ENCODE results near the gene TRPV6.

TRPV6 gene

DNA sequence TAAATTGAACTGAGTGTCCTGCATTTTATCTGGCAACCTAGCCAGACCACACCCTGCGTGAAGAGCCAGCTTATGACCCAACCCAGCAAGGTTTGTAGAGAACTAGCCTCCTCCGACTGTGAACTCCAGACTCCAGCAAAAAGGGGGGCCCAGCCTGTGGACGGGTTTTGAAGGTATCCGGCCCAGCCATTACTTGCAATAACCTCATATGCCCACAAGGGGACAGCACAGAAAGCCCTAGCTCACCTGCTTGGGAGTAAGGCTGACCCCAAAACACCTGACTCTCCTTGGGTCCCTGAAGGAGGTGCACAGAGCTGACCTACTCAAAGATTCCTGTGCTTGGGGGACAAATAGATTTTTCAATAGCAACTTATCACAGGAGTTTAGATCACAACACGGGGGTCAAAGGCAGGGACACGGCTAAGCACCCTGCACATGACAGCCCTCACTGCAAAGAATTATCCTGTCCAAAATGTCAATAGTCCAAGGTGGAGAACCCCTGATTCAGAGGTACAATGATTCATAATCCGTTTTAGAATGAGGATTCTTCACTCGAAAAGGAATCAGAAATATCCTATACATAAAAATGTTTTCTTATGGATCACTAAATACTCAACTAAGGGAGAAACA is 4.6 kb downstream of the TRPV6 start:
- Histone ChIP-seq H2BK12ac (ENCODE audit: low read length in 2 of 2) (no peak overlapping the region), H3K14ac (ENCODE audit: low read length in 2 of 2) (no peak overlapping the region), H2AK5ac (ENCODE audit: low read length, severe bottlenecking) (no peak overlapping the region), H3K4me1 (ENCODE audit: control insufficient read depth, insufficient read depth, low read depth, low read length) (peaks cover 1% of the 10 kb centered on the region), H3K18ac (ENCODE audit: low read depth in 1 of 2, low read length in 2 of 2) (no peak overlapping the region), H3K4ac (ENCODE audit: low read depth in 1 of 2, low read length in 2 of 2) (no peak overlapping the region), H3K9me3 (ENCODE audit: control insufficient read depth, low read length) (no peaks in the 10 kb centered on the region), H2BK120ac (ENCODE audit: low read depth, low read length) (no peak overlapping the region), H3K4me3 (ENCODE audit: insufficient read depth in 1 of 2, low read depth in 1 of 2, low read length in 2 of 2) (no peak overlapping the region), H4K91ac (ENCODE audit: low read length) (no peak overlapping the region), H2BK5ac (ENCODE audit: low read depth, low read length, poor library complexity, severe bottlenecking) (no peak overlapping the region), H3K4me2 (ENCODE audit: low read length, poor library complexity, severe bottlenecking) (no peak overlapping the region), H2BK15ac (ENCODE audit: low read depth, poor library complexity, severe bottlenecking) (no peak overlapping the region), H3K9ac (ENCODE audit: low read length) (no peak overlapping the region), H3K27ac (ENCODE audit: low read length, poor library complexity, severe bottlenecking) (no peak overlapping the region), H2AFZ (ENCODE audit: low read depth, low read length) (no peak overlapping the region), H3K23ac (ENCODE audit: low read length in 2 of 2) (no peak overlapping the region), H3K27me3 (ENCODE audit: control insufficient read depth in 1 of 2, insufficient read depth in 1 of 2, low read length in 2 of 2) (peaks cover 19 to 84% of the 10 kb centered on the region in 2 experiments), H3K36me3 (ENCODE audit: control insufficient read depth in 1 of 2, insufficient read depth in 2 of 2, low read depth in 1 of 2, low read length in 2 of 2) (no peaks in the 10 kb centered on the region), H3K79me1 (replicated peaks; ENCODE audit: low read length, poor library complexity, severe bottlenecking) (no peaks in the 10 kb centered on the region), H4K8ac (ENCODE audit: low read length) (no peak overlapping the region)
- no peak for DNase-seq
- 21% methylated on average over 6 of the region's 8 CpGs for WGBS

DNA sequence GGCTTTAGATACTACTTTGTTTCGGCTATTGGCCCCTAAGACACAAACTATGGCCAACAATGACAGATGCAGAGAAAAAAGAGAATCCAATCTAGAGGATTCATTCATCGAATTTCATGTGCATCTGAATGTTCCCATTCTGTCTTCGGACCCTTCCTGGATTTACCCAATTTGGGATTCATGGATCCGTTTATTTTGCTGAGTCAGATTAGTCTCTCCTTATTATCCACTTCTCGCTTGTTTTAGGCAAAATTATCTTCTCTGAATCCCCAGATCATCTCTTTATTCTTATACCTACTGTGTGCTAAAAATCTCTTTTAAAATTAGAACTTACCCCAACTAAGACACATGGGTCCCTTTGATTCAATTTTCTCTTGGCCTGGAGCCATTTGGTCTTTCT is 6.5 kb downstream of the TRPV6 start:
- H2BK120ac ChIP-seq (ENCODE audit: low read depth, low read length): no peak overlapping the region
- no peak overlapping the region for H2BK12ac ChIP-seq (ENCODE audit: low read length in 2 of 2)
- H3K9me3 ChIP-seq (ENCODE audit: control insufficient read depth, low read length): no peaks in the 10 kb centered on the region
- H3K18ac ChIP-seq (ENCODE audit: low read depth in 1 of 2, low read length in 2 of 2): no peak overlapping the region
- H3K4ac ChIP-seq (ENCODE audit: low read depth in 1 of 2, low read length in 2 of 2): no peak overlapping the region
- 74% methylated on average over 5 of the region's 5 CpGs for WGBS
- H3K4me1 ChIP-seq (ENCODE audit: control insufficient read depth, insufficient read depth, low read depth, low read length): no peaks in the 10 kb centered on the region
- H3K14ac ChIP-seq (ENCODE audit: low read length in 2 of 2): no peak overlapping the region
- no peaks in the 10 kb centered on the region for H3K79me1 ChIP-seq (replicated peaks; ENCODE audit: low read length, poor library complexity, severe bottlenecking)
- H3K36me3 ChIP-seq (ENCODE audit: control insufficient read depth in 1 of 2, insufficient read depth in 2 of 2, low read depth in 1 of 2, low read length in 2 of 2): no peaks in the 10 kb centered on the region
- peaks cover 19 to 76% of the 10 kb centered on the region in 2 experiments for H3K27me3 ChIP-seq (ENCODE audit: control insufficient read depth in 1 of 2, insufficient read depth in 1 of 2, low read length in 2 of 2)
- H3K4me2 ChIP-seq (ENCODE audit: low read length, poor library complexity, severe bottlenecking): no peak overlapping the region
- H3K9ac ChIP-seq (ENCODE audit: low read length): no peak overlapping the region
- H3K23ac ChIP-seq (ENCODE audit: low read length in 2 of 2): no peak overlapping the region
- no peak overlapping the region for H2AFZ ChIP-seq (ENCODE audit: low read depth, low read length)
- H2BK15ac ChIP-seq (ENCODE audit: low read depth, poor library complexity, severe bottlenecking): no peak overlapping the region
- no peak overlapping the region for H4K8ac ChIP-seq (ENCODE audit: low read length)
- no peak overlapping the region for H3K4me3 ChIP-seq (ENCODE audit: insufficient read depth in 1 of 2, low read depth in 1 of 2, low read length in 2 of 2)
- no peak overlapping the region for H4K91ac ChIP-seq (ENCODE audit: low read length)
- no peak overlapping the region for H2BK5ac ChIP-seq (ENCODE audit: low read depth, low read length, poor library complexity, severe bottlenecking)
- H3K27ac ChIP-seq (ENCODE audit: low read length, poor library complexity, severe bottlenecking): no peak overlapping the region
- no peak for DNase-seq
- no peak overlapping the region for H2AK5ac ChIP-seq (ENCODE audit: low read length, severe bottlenecking)

DNA sequence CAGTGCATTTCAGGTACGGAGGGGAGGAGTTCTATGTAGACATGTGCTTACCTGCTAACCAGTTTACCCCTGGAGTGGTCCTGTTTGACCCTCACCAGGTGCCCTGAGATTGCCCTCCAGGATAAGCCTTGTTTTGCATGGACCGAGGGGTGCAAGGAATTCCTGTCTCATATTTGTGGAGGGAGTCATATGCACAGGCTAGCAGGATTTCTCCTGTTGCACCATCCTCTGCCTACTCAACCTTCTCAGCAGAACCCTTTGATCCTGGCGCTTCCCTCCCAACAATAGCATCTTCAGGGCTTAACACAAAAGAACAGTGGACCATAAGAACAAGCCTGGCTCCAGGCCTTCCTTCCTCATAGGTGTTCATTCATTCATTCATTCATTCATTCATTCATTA is 7.2 kb downstream of the TRPV6 start:
- Histone ChIP-seq H3K4me3 (ENCODE audit: insufficient read depth in 1 of 2, low read depth in 1 of 2, low read length in 2 of 2) (no peak overlapping the region), H2BK120ac (ENCODE audit: low read depth, low read length) (no peak overlapping the region), H3K27ac (ENCODE audit: low read length, poor library complexity, severe bottlenecking) (no peak overlapping the region), H2BK15ac (ENCODE audit: low read depth, poor library complexity, severe bottlenecking) (no peak overlapping the region), H3K4ac (ENCODE audit: low read depth in 1 of 2, low read length in 2 of 2) (no peak overlapping the region), H2AK5ac (ENCODE audit: low read length, severe bottlenecking) (no peak overlapping the region), H3K4me1 (ENCODE audit: control insufficient read depth, insufficient read depth, low read depth, low read length) (no peaks in the 10 kb centered on the region), H3K23ac (ENCODE audit: low read length in 2 of 2) (no peak overlapping the region), H4K8ac (ENCODE audit: low read length) (no peak overlapping the region), H3K36me3 (ENCODE audit: control insufficient read depth in 1 of 2, insufficient read depth in 2 of 2, low read depth in 1 of 2, low read length in 2 of 2) (no peaks in the 10 kb centered on the region), H4K91ac (ENCODE audit: low read length) (no peak overlapping the region), H3K79me1 (replicated peaks; ENCODE audit: low read length, poor library complexity, severe bottlenecking) (no peaks in the 10 kb centered on the region), H3K27me3 (ENCODE audit: control insufficient read depth in 1 of 2, insufficient read depth in 1 of 2, low read length in 2 of 2) (peaks cover 13 to 68% of the 10 kb centered on the region in 2 experiments), H2BK12ac (ENCODE audit: low read length in 2 of 2) (no peak overlapping the region), H2BK5ac (ENCODE audit: low read depth, low read length, poor library complexity, severe bottlenecking) (no peak overlapping the region), H3K9ac (ENCODE audit: low read length) (no peak overlapping the region), H3K18ac (ENCODE audit: low read depth in 1 of 2, low read length in 2 of 2) (no peak overlapping the region), H2AFZ (ENCODE audit: low read depth, low read length) (no peak overlapping the region), H3K9me3 (ENCODE audit: control insufficient read depth, low read length) (no peaks in the 10 kb centered on the region), H3K4me2 (ENCODE audit: low read length, poor library complexity, severe bottlenecking) (no peak overlapping the region), H3K14ac (ENCODE audit: low read length in 2 of 2) (no peak overlapping the region)
- DNase-seq: no peak
- 87% methylated on average over 3 of the region's 3 CpGs for WGBS

DNA sequence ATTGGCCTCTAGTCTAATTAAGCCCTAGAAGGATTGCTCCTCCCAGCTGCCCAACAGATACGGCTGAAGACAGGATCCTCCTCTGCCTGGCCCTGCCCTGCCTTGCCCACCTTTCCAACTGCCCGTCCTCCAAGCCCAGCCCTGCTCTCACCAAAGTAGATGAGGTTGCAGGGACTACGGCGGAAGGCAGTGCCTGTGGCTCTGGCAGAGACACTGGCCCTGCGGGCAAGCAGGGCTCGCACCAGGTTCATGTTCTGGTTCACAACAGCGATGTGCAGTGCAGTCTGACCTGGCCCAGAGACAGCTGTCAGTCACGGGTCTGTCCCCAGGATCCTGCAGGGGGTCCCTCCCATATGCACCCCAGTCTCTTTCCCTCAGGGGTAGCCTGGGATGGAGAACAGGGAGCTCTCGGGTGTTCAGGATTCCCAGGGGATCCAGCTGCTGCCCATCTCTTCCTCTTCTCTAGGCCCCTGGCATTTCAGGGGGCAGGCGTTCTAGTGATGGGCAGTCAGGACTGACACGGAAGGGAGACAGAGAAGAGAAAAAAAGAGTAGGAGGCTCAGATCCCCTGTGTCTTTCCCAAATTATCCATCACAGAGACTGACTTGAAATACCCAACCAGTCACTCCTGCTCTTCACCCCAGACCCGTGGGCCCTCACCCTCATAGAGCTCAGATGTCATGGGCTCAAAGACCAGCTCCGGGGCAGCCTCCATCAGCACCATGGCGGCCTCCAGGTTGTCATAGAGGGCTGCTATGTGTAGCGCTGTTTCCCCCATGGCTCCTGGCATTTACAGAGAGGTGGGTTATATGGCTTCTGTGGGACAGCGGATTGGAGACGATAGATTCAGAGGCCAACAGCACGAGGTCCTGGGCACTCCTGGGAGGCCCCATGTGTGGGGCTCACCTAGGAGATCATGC is 8.3 kb downstream of the TRPV6 start:
- no peak overlapping the region for H4K8ac ChIP-seq (ENCODE audit: low read length)
- H3K23ac ChIP-seq (ENCODE audit: low read length in 2 of 2): no peak overlapping the region
- no peak overlapping the region for H2BK15ac ChIP-seq (ENCODE audit: low read depth, poor library complexity, severe bottlenecking)
- no peak overlapping the region for H2BK120ac ChIP-seq (ENCODE audit: low read depth, low read length)
- DNase-seq: no peak
- H3K4me2 ChIP-seq (ENCODE audit: low read length, poor library complexity, severe bottlenecking): no peak overlapping the region
- H4K91ac ChIP-seq (ENCODE audit: low read length): no peak overlapping the region
- H3K14ac ChIP-seq (ENCODE audit: low read length in 2 of 2): no peak overlapping the region
- no peaks in the 10 kb centered on the region for H3K4me1 ChIP-seq (ENCODE audit: control insufficient read depth, insufficient read depth, low read depth, low read length)
- H3K9ac ChIP-seq (ENCODE audit: low read length): no peak overlapping the region
- H3K4ac ChIP-seq (ENCODE audit: low read depth in 1 of 2, low read length in 2 of 2): no peak overlapping the region
- H3K4me3 ChIP-seq (ENCODE audit: insufficient read depth in 1 of 2, low read depth in 1 of 2, low read length in 2 of 2): no peak overlapping the region
- no peaks in the 10 kb centered on the region for H3K36me3 ChIP-seq (ENCODE audit: control insufficient read depth in 1 of 2, insufficient read depth in 2 of 2, low read depth in 1 of 2, low read length in 2 of 2)
- H3K27ac ChIP-seq (ENCODE audit: low read length, poor library complexity, severe bottlenecking): no peak overlapping the region
- H2BK5ac ChIP-seq (ENCODE audit: low read depth, low read length, poor library complexity, severe bottlenecking): no peak overlapping the region
- no peaks in the 10 kb centered on the region for H3K9me3 ChIP-seq (ENCODE audit: control insufficient read depth, low read length)
- H3K18ac ChIP-seq (ENCODE audit: low read depth in 1 of 2, low read length in 2 of 2): no peak overlapping the region
- 75% methylated on average over 16 of the region's 18 CpGs for WGBS
- peaks cover 10 to 60% of the 10 kb centered on the region in 2 experiments for H3K27me3 ChIP-seq (ENCODE audit: control insufficient read depth in 1 of 2, insufficient read depth in 1 of 2, low read length in 2 of 2)
- no peak overlapping the region for H2BK12ac ChIP-seq (ENCODE audit: low read length in 2 of 2)
- H2AK5ac ChIP-seq (ENCODE audit: low read length, severe bottlenecking): no peak overlapping the region
- no peaks in the 10 kb centered on the region for H3K79me1 ChIP-seq (replicated peaks; ENCODE audit: low read length, poor library complexity, severe bottlenecking)
- H2AFZ ChIP-seq (ENCODE audit: low read depth, low read length): no peak overlapping the region
